Heart left ventricle (tissue), 16 donors: ENCODE measurements around the gene DOCK9. TPM values are rescaled to one million over a fixed set of nuclear protein-coding genes. Genes with fewer than 3 reads are reported as not detected.

Source experiments
- ATAC-seq, 4 donors: fragments of 200-7000 bp; cut with Tn5 transposase; one replicate each; pipeline ENCODE4 v1.9.1; 2020 to 2022; ENCODE audit warnings: moderate library complexity in 4 of 4, mild to moderate bottlenecking in 3 of 4, moderate number of reproducible peaks in 1 of 4
- DNase-seq, 5 donors: peaks; one replicate each; pipeline ENCODE4 v3.0.0-alpha.2; 2020
- H3K27ac ChIP-seq, 12 donors: fragments of 200-600 bp; sonication (generic) in 4 of 12; one replicate each; pipeline versions ENCODE4 v1.5.0 to v1.8.0; 2016 to 2022; ENCODE audit warnings: mild to moderate bottlenecking in 2 of 12
- H3K27me3 ChIP-seq, 9 donors: fragments of 200-600 bp; sonication (generic) in 2 of 9; one replicate each; pipeline versions ENCODE4 v1.5.1 to v1.8.0; 2016 to 2022; ENCODE audit warnings: mild to moderate bottlenecking in 3 of 9
- H3K36me3 ChIP-seq, 9 donors: fragments of 200-600 bp; sonication (generic) in 2 of 9; one replicate each; pipeline versions ENCODE4 v1.5.0 to v1.8.0; 2018 to 2022; ENCODE audit warnings: mild to moderate bottlenecking in 2 of 9
- H3K4me1 ChIP-seq, 12 donors: fragments of 200-600 bp; sonication (generic) in 4 of 12; one replicate each; pipeline versions ENCODE4 v1.5.0 to v1.8.0; 2016 to 2022; ENCODE audit warnings: mild to moderate bottlenecking in 3 of 12
- H3K4me3 ChIP-seq, 12 donors: fragments of 200-600 bp; sonication (generic) in 4 of 12; one replicate each; pipeline versions ENCODE4 v1.5.0 to v1.8.0; 2017 to 2022; ENCODE audit warnings: mild to moderate bottlenecking in 9 of 12, moderate library complexity in 4 of 12
- H3K9me3 ChIP-seq, 12 donors: fragments of 200-600 bp; sonication (generic) in 4 of 12; one replicate each; pipeline versions ENCODE4 v1.5.0 to v1.8.0; 2016 to 2022; ENCODE audit warnings: mild to moderate bottlenecking in 1 of 12
- CTCF ChIP-seq, 12 donors: fragments of 200-600 bp; sonication (generic) in 4 of 12; IDR thresholded peaks; one replicate each; pipeline versions ENCODE4 v1.5.0 to v1.8.0; 2018 to 2022; ENCODE audit warnings: antibody characterized with exemption in 12 of 12, mild to moderate bottlenecking in 5 of 12
- POLR2A ChIP-seq, 2 donors: fragments of 450-650 bp; IDR thresholded peaks; one replicate each; pipeline ENCODE4 v1.6.1; 2017; ENCODE audit warnings: antibody characterized with exemption in 2 of 2, mild to moderate bottlenecking in 2 of 2, moderate library complexity in 2 of 2
- WGBS, 4 donors: extraction: QIAGEN DNeasy Blood & Tissue Kit in 2 of 4; methylation state at CpG; one replicate each; pipeline versions ENCODE4 v1.1.5 to v1.1.7; 2013 to 2018; 5-methylcytosine and 5-hydroxymethylcytosine counted together
- intact Hi-C, 10 donors: fragments of 100-400 bp; cut with DNase I; formaldehyde crosslinking; loops; one replicate each; pipeline versions ENCODE4 v1.11.1 to v1.14.2; 2022
- polyA plus RNA-seq, 2 donors: library from polyadenylated mRNA; stranded (reverse); fragments of 200-250 nt; gene quantifications; one replicate each; pipeline ENCODE4 v1.2.3, GENCODE V29; 2013
- total RNA-seq, 9 donors: library from RNA; depleted of rRNA in 2 of 9; stranded (reverse); fragments of >200 nt in 2 of 9; fragmentation: NEBNext Ultra II Directional in 3 of 9; extraction: Animal tissue kit (Norgen Biotek cat#: 25700) in 3 of 9; gene quantifications; one replicate each; pipeline versions ENCODE4 v1.1.0 to v1.2.4, GENCODE V29; 2016 to 2023
- donor health status: ischemic (EF 13 %, LVEDD 7.1; RV severe dilation, severe dysfunction).
- donor health status: healthy with polysubstance abuse.
- donor health status: DM: no; HTN: yes; CAD: no.
- donor health status: DM: no; HTN: no; CAD: no.
- donor health status: ischemic (EF 25% LVEDD 6.9; RV normal size, moderate dysfunction).
- donor health status: ischemic (EF 25% LVEDD 5.7; RV mildly dilated, moderate dysfunction).
- donor health status: healthy.
- donor health status: DM: yes; HTN: yes; CAD: no.
- donor health status: ischemic (EF 35%, LVEDD 5.7; RV mildly dilated, moderate dysfunction).
- donor health status: nonischemic (EF 11% LVEDD 7.7; RV severe dilation, severe dysfunction).
- donor health status: DM: yes; HTN: yes; CAD: no.
- donor health status: PGD.
- donor health status: ischemic (EF 29% LVEDD 5.4; RV normal size, mild dysfunction).
- donor health status: nonischemic (EF 23%, LVEDD 6.1; RV moderate dilation, normal function).

Gene DOCK9
- total and polyA plus RNA-seq, 11 donors: 21.4 to 128 (median 45.2) TPM

DNA sequence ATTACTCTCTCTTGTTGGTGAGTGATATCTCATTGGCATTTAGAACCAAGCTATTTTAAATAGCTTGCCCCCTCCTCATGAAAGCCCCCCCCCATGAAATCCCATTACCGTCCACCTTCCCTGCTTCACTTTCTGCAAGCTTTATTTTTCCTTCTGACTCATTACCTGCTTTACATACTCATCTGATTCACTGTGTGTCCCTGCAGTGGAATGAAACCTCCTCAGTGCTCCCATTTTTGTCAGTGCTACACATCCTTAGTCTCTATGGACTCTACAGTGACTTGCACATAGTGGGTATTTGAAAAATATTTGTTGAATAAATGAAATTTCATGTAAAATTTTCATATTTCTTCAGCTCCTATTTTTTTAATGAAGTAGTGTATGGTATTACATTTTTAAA lies 62.3 kb downstream of the DOCK9 start:
- peaks cover 0 to 68% (median 35%) of the 10 kb centered on the region in 12 donors for H3K4me1 ChIP-seq
- WGBS, 4 donors: 48 to 70% (median 61%) methylated on average over 1 of the region's 1 CpG
- no peak for TF ChIP-seq CTCF (IDR thresholded peaks at IDR 0.05)
- no peak for TF ChIP-seq POLR2A (IDR thresholded peaks at IDR 0.05)
- H3K27ac ChIP-seq: peak overlapping the region in 1 of 12 donors; percentile 4
- intact Hi-C loops: loop anchor here in 5 of 10 donors (5.0 to 10.0 kb wide), 4 partner anchors 49 to 62 kb away; partner anchors contain the start of gene DOCK9 (in 3 of the 5)
- H3K36me3 ChIP-seq: peaks cover 0 to 39% (median 8%) of the 10 kb centered on the region in 9 donors
- no peaks in the 10 kb centered on the region for H3K9me3 ChIP-seq
- no peaks in the 10 kb centered on the region for H3K27me3 ChIP-seq
- ATAC-seq (no peak), DNase-seq (no peak)
- H3K4me3 ChIP-seq: no peak overlapping the region

DNA sequence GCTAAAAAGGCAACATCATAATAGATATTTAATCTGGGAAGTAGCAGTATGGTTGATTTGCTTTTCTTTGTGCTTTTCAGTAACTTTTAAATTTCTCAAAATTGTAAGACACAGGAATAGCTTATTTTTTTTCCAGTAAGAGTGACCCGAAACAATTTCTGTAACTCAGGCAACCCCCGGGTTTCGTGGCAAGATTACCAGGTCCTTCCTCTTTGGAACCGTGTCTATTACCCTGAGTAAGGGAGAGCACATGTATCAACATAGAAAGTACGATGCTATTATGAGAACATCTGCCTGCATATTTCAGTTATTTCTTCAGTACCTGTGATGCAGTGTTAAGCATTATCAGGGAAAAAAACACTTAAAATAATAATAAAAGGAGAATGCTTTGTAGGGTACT lies 64.1 kb downstream of the DOCK9 start:
- no peak for DNase-seq
- TF ChIP-seq POLR2A (IDR thresholded peaks at IDR 0.05): no peak
- 52 to 71% (median 59%) methylated on average over 5 of the region's 5 CpGs for WGBS, 4 donors
- ATAC-seq: no peak
- H3K27me3 ChIP-seq: no peaks in the 10 kb centered on the region
- peak overlapping the region in 6 of 12 donors; percentile 33 to 45 (median 38) for H3K27ac ChIP-seq
- peaks cover 0 to 23% (median 7%) of the 10 kb centered on the region in 9 donors for H3K36me3 ChIP-seq
- H3K4me3 ChIP-seq: no peak overlapping the region
- peaks cover 0 to 78% (median 42%) of the 10 kb centered on the region in 12 donors for H3K4me1 ChIP-seq
- no peaks in the 10 kb centered on the region for H3K9me3 ChIP-seq
- intact Hi-C loops: loop anchor here in 4 of 10 donors (5.0 to 10.0 kb wide), 3 partner anchors 49 to 61 kb away; partner anchors contain the start of gene DOCK9 (in 2 of the 4)

DNA sequence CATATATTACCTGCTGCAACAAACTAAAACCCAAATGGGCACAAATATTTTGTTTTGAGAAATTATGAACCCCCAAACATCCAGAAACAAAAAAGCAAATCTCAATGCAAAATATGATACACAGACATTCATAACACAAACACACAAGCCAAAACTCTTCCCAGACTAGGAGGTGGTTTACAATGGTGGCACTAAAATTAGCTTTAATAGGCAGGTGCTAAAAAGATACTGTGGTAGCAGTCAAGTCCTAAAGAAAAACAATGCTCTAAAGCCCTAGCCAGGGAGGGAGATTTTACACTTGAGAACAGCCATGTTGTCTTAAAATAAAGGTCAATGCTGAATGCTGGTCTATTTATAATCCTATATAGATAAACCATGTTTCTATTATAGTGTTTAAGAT lies 65.0 kb downstream of the DOCK9 start:
- intact Hi-C loops: loop anchor here in 4 of 10 donors (5.0 to 10.0 kb wide), 3 partner anchors 49 to 62 kb away; partner anchors contain the start of gene DOCK9 (in 2 of the 4)
- no peaks in the 10 kb centered on the region for H3K27me3 ChIP-seq
- DNase-seq: no peak
- no peaks in the 10 kb centered on the region for H3K9me3 ChIP-seq
- H3K4me3 ChIP-seq: no peak overlapping the region
- peaks cover under 1 to 72% (median 41%) of the 10 kb centered on the region in 12 donors for H3K4me1 ChIP-seq
- peaks cover 0 to 18% (median 7%) of the 10 kb centered on the region in 9 donors for H3K36me3 ChIP-seq
- peak overlapping the region in 8 of 12 donors; percentile 2 to 45 (median 36) for H3K27ac ChIP-seq
- TF ChIP-seq POLR2A (IDR thresholded peaks at IDR 0.05) (no peak), CTCF (IDR thresholded peaks at IDR 0.05) (no peak)
- peak in 2 of 4 donors; percentile 41 to 45 for ATAC-seq

DNA sequence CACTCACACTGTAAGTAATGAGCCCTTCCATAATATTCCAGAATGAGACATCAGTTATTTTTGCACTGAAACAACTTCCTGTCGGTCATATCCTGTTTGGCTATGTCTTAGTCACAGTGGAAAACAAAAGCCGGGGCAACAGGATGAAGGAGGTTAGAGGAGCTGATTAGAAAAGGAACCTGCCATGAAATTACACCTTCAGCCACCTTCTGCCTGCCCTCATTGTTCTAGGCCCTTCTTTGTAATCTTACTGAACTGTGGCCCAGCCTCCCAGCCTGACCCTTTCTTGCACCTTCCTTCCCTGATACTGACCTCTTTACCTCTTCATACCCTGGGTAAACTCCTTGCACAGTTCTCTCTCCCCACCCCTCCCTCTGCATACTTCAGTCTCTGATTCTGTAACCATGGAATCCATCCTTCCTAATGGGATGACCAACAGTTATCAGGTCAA lies 67.3 kb downstream of the DOCK9 start:
- WGBS, 4 donors: 21 to 42% (median 28%) methylated on average over 2 of the region's 2 CpGs
- peaks cover 0 to 35% (median 12%) of the 10 kb centered on the region in 9 donors for H3K36me3 ChIP-seq
- peaks cover 2 to 50% (median 27%) of the 10 kb centered on the region in 12 donors for H3K4me1 ChIP-seq
- no peaks in the 10 kb centered on the region for H3K9me3 ChIP-seq
- peak in 3 of 5 donors; percentile 44 to 58 (median 53) for DNase-seq
- peak overlapping the region; percentile 18 to 90 (median 66) for H3K27ac ChIP-seq
- no peaks in the 10 kb centered on the region for H3K27me3 ChIP-seq
- intact Hi-C loops: loop anchor here in 4 of 10 donors (5.0 to 10.0 kb wide), 3 partner anchors 52 to 64 kb away; partner anchors contain the start of gene DOCK9 (in 2 of the 4)
- H3K4me3 ChIP-seq: no peak overlapping the region
- ATAC-seq: peak; percentile 81 to 94 (median 84)
- TF ChIP-seq POLR2A (IDR thresholded peaks at IDR 0.05): no peak
- no peak for TF ChIP-seq CTCF (IDR thresholded peaks at IDR 0.05)
